GM18498 (cell line): ENCODE measurements around the gene TDP1.
"Not testable (repeated sequence)": the region's sequence is repeated elsewhere in the genome, so short reads cannot be mapped to it uniquely, and the experiment has no call there.

Source experiments
- ATAC-seq: cut with Tn5 transposase; IDR thresholded peaks from one replicate; pipeline ENCODE4 v1.9.1; 2021; ENCODE audit warnings: mild to moderate bottlenecking, moderate library complexity; ENCODE audit not compliant: unreplicated experiment

Gene TDP1

GRCh38 chr14:89987161-89987475 is 31.4 kb downstream of the TDP1 start:
- no peak for ATAC-seq

DNA sequence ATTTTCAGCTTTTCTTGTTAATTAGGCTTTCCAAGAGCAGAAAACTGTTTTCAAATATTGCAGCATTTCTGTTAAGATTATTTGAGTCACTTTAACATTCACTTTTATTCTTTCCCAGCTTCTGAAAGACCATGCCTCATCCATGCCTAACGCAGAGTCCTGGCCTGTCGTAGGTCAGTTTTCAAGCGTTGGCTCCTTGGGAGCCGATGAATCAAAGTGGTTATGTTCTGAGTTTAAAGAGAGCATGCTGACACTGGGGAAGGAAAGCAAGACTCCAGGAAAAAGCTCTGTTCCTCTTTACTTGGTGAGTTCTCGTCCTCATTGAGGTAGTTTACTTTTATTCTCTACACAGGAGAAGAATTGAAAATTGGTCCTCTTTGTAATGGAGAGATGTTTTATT is 33.1 kb downstream of the TDP1 start:
- no peak for ATAC-seq

GRCh38 chr14:89990218-89990617 is 34.5 kb downstream of the TDP1 start:
- no peak for ATAC-seq

DNA sequence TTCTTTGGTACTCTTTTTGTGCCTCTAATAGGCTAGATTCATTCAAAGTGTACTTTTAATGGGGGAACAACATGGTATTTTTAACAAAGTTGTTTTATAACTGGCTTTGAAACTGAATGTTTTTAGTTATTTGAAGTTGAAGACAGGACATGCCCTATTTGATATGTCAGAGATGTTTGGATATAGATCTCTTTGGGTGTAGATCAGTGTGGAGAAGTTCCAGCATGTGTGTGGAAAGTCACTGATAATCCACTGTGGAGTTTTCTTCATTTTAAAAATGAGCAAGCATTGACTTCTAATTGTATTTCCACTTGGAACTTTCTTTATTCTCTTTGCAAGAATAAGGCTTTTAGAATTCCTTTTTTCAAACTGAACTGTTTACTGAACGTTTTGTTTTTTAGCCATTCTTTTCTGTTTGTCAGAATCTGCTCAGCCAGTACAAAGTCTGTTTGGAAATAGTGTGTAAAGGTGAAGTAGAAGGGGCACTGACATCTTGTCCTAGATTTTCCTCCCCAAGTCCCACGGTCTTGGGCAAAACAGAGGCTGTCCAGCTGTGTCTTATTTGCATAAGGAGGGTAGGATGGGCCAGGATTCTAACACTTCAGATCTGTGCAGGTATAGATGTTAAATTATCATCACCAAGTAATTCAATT is 35.0 kb downstream of the TDP1 start:
- no peak for ATAC-seq

DNA sequence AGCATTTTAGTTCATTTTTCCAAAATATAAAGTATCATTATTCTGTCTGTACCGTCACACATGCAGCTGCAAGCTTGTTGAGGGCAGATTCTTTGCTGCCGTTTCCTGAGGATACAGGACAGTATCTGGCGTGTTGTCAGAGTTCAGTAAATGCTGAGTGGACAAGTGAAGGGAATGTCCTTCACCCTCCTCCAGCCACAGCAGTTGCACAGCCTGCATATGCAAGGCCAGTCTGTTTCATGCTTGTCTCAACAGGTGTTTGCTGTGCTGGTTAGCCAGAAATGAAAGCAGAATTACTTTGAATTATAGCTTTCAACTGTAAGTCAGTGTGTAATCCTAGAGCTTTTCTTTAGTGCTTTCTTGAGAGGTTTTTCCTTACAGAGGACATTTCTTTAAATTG is 36.5 kb downstream of the TDP1 start:
- no peak for ATAC-seq

DNA sequence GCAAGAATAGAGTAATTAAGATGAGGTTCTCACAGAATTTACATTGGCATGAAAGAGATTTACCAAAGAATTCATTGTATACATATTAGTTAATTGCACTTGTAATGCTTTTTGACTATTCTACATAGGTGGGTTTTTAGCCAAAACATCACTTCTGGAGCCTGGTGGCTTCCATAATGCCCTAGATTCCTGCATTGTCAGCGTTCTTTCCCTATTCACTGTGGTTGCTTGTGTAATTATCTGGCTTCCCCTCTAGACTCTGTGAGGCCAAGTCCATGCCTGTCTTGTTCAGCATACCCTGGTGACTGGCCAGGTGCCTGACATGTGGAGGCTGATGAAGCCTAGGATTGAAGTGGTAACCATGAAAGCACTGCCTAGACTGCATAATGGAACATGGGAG is 41.2 kb downstream of the TDP1 start:
- no peak for ATAC-seq

- ATAC-seq, result no peak
These were observed 45.2 kb downstream of the TDP1 start for GRCh38 chr14:90000935-90001334.

DNA sequence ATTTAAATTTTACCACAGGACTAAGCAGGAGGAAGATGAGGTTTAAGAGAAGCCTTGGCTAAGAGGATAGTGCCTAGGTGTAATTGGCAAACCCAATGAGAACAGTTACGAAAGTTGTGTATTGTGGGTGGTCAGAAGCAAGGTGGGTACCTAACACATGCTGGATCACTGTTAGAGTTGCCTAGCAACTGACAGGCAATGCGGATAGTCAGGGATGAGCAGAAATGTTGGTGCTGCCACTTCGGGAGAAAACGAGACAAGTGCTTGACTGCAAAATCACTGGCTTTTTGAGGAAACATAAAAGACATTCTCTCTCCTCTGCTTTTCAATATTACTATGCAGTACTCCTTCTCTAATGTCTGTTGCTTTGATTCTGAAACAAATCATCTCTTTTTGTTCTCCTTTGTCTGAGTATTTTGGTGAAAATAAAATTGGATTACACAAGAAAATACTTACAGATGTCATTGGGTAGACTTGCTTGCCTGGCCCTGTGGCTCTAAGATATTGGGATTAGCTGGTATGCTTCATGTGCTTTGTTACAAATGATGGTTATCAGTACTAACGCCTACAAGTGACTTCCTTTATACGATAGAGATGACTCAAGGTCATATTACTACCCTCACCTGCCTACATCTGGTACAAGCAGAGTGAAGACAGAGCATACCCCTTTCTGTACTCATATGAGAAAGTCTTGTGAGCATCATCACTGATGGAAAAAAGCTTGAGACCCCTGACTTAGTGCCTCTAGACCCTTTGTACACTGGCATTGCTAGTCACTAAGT is 48.0 kb downstream of the TDP1 start:
- no peak for ATAC-seq

DNA sequence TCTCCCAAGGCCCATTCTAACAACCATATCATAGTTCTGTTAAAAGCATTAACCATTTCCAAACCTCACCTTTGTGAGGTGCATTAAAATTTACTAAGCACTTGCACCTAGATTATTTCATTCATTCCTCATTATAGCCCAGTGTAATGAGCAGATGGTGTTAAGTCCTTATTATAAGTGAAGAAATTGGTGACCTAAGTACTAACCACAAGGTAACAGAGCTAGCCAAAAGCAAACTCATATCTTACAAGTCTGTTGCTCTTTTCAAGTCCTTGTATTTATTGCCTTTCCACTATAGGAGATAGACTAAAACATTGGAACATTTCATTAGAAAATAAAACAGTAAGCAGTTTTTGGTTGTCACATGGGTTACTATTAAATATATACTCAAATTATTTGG is 49.7 kb downstream of the TDP1 start:
- ATAC-seq, result no peak

DNA sequence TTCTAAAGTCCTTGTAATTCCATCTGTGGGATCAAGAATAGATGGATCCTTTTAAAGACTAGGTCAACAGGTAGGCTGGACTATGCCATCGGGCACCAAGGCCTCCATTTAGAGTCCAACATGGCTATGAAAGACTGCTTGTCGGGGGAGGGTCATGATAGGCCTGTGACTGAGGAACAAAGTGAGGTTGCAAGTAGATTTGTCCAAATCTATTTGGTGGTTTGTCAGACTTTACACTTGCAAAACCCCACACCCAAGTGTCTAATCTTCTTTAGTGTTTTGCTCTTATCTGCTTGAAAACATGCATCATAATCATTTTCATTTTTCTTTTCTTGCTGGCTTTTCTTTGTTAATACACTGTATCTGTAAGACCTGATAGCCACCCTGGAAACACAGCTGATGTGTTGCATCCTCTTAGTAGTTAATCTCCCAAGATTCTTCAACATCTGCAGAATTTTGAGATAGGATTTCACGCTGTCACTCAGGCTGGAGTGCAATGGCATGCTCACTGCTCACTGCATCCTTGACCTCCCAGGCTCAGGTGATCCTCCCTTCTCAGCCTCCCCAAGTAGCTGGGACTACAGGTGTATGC is 50.3 kb downstream of the TDP1 start:
- no peak for ATAC-seq

GRCh38 chr14:90017371-90017770 is 61.6 kb downstream of the TDP1 start:
- no peak for ATAC-seq

DNA sequence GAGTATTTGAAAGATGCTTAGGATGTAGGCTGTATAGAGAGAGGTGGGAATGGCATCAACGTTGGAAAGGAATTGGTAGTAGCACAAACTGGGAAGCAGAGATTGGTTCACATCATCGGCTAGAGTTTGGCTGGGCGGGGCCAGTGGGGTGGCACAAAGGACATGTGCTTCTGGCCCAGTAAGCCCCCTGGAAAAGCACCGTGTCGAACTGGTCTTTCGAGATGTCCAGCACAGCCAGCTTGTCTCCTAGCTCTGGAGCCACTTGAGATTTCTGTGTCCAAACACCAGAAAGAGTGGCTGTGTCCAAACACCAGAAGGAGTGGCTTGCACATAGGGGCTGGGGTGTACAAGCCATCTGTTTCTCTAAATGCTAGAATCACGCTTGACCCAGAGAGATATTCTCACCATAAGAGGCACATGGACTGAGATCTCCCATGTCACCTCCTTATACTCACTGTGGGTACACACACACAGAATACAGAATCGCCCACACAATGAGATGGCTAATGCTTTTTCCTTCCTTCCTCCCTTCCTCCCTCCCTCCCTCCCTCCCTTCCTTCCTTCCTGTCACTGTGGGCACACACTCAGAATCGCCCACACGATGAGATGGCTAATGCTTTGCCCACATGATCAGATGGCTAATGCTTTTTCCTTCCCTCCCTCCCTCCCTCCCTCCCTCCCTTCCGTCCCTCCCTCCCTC is 64.2 kb downstream of the TDP1 start:
- ATAC-seq, result no peak

GRCh38 chr14:90023176-90023896 is 67.6 kb downstream of the TDP1 start:
- ATAC-seq, result no peak

DNA sequence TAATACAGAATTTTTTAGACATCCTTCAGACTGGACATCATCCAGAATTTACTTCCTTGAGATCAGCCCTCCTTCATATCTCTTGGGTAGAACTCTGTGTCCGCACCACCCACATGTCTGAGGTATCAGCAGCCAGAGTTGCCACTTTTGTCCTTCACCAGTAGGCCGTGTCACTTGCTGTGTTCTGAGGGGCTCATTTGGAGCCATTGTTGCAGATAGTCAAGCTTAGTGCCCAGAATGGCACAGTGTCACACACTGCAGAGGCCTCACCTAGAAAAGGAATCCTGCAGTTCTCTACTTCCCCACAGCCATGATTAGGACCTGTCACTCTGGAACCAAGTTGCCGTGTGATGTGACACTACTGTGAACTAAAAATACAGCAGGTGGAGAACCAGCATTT is 69.2 kb downstream of the TDP1 start:
- no peak for ATAC-seq

DNA sequence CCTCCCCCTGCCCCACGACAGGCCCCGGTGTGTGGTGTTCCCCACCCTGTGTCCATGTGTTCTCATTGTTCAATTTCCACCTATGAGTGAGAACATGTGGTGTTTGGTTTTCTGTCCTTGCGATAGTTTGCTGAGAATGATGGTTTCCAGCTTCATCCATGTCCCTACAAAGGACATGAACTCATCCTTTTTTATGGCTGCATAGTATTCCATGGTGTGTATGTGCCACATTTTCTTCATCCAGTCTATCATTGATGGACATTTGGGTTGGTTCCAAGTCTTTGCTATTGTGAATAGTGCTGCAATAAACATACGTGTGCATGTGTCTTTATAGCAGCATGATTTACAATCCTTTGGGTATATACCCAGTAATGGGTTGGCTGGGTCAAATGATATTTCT is 70.9 kb downstream of the TDP1 start:
- not testable (repeated sequence) for ATAC-seq

DNA sequence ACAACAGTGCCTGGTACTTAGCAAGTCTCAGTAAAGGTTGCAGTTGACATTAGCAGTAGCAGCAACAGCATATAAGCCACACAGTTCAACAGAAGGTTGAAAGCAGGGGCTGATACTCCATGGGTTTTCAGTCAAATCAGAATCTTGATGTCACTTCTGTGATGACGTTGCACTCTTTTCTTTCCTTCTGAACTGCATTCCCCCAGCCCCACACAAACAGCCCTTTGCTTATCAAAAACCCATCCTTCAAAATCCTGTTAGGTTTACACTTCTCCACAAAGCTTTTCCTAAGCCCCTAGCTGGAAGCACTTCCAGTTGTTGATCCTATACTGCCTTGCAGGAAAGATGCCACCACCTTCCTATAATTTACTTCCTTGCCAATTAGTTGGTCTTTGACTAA is 72.1 kb downstream of the TDP1 start:
- no peak for ATAC-seq

- ATAC-seq, result no peak
These were observed 78.4 kb downstream of the TDP1 start for GRCh38 chr14:90034156-90034555.

DNA sequence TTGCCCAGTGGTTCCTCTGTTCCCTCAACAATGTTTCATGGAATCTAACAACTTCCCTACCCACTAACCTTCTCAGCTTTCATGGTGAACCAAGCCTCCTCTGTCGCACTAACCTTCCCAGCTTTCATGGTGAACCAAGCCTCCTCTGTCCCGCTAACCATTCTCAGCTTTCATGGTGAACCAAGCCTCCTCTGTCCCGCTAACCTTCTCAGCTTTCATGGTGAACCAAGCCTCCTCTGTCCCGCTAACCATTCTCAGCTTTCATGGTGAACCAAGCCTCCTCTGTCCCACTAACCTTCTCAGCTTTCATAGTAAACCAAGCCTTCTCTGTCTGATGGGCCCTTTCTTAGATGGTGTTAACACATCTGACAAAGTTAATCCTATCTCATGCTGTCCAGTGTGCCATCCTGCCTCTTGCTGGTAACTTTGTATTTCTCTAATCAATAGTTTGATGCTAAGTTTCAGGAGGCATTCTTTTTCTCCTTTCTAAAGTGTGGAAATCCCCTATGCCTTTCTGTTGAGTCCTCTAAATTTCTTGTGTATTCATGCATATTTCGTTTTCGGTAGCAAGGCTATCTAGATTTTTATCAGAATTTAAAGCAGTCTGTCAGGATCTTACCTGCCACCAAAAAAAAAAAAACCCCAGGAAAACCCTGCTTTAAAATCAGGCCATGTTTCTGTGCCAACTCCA is 79.3 kb downstream of the TDP1 start:
- no peak for ATAC-seq

DNA sequence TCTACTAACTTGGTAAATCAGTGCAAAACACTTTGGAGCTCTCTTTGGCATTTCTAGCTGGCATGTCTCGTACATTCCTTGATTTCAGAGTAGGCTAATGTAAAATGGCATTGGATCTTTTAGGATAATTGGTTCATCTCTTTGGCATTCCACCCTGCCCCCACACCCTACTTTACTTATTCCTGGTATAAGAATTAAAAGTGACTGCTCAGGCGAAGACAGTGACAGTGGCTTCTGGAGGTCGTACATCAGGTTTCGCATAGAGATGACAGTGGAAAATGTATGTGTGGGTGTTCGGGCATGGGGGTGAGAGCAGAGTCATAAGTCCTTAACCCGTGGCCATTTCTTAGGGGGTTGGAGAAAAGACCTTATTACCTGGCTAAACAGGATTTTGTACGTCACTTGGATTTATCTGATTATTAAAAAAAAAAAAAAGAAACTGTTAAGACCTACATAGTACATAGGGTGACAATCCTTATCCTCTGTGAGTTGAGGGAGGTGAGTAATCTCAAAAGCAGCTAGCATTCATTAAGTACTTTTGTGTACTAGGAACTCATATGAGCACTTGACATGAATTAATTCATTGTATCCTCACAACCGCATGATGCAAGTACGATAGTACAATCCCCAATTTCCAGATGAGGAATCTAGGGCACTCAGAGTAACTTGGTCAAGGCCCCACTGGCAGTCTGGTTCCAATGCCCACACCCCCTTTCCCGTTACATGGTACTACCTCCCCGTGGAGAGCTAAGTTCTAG is 83.7 kb downstream of the TDP1 start:
- no peak for ATAC-seq

DNA sequence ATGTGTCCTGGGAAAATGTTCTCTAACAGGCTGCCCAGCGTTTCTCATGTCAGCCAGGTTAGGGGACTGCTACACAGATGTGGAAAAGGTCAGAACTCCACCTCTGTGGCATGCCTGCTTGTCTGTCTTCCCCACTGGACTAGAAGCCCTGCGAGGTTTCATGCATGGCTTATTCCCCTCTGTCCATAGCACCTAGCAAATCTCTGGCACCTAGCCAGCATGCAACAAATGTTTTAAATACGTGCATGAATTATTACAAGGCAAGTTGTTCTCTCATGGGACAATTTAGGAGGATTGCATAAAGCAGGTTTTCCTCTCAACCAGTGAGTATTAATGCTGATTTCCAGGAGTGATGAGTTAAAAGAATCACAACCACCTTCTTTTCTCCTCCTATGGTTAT is 84.7 kb downstream of the TDP1 start:
- ATAC-seq, result no peak
